ENCODE results near the gene STX16.
A peak's percentile ranks its signal among the peaks of the same experiment; 100 is the strongest.

The STX16 gene

GRCh38 chr20:58649288-58650180 lies 1.5 kb upstream of the STX16 start:
- no peaks in the 10 kb centered on the region for H3K36me3 ChIP-seq (ENCODE audit: control insufficient read depth, insufficient read depth, low read length, severe bottlenecking)
- H3K4me1 ChIP-seq (ENCODE audit: control insufficient read depth, insufficient read depth, low read length), result peaks cover 35% of the 10 kb centered on the region
- no peak for DNase-seq (ENCODE audit: low read depth)
- no peaks in the 10 kb centered on the region for H3K27me3 ChIP-seq (replicated peaks; ENCODE audit: control insufficient read depth, insufficient read depth, low read length)
- peak overlapping the region; percentile 100 for H3K9ac ChIP-seq (ENCODE audit: low read length)
- H3K9me3 ChIP-seq (ENCODE audit: control insufficient read depth, low read length), result no peaks in the 10 kb centered on the region
- H3K4me3 ChIP-seq (ENCODE audit: low read length), result peak overlapping the region; percentile 40

GRCh38 chr20:58650181-58650775 lies 805 bp upstream of the STX16 start:
- no peak for DNase-seq (ENCODE audit: low read depth)
- H3K9ac ChIP-seq (ENCODE audit: low read length), result peak overlapping the region; percentile 100
- H3K36me3 ChIP-seq (ENCODE audit: control insufficient read depth, insufficient read depth, low read length, severe bottlenecking), result no peaks in the 10 kb centered on the region
- H3K4me1 ChIP-seq (ENCODE audit: control insufficient read depth, insufficient read depth, low read length), result peaks cover 38% of the 10 kb centered on the region
- no peaks in the 10 kb centered on the region for H3K9me3 ChIP-seq (ENCODE audit: control insufficient read depth, low read length)
- H3K27me3 ChIP-seq (replicated peaks; ENCODE audit: control insufficient read depth, insufficient read depth, low read length), result no peaks in the 10 kb centered on the region
- H3K4me3 ChIP-seq (ENCODE audit: low read length), result peak overlapping the region; percentile 100

- no peaks in the 10 kb centered on the region for H3K27me3 ChIP-seq (replicated peaks; ENCODE audit: control insufficient read depth, insufficient read depth, low read length)
- DNase-seq (ENCODE audit: low read depth), result no peak
These were observed 469 bp downstream of the STX16 start for GRCh38 chr20:58651559-58651945.

GRCh38 chr20:58651946-58652605 lies 993 bp downstream of the STX16 start:
- Histone ChIP-seq H3K9ac (ENCODE audit: low read length) (peak overlapping the region; percentile 100), H3K4me3 (ENCODE audit: low read length) (peak overlapping the region; percentile 100), H3K27me3 (replicated peaks; ENCODE audit: control insufficient read depth, insufficient read depth, low read length) (no peaks in the 10 kb centered on the region), H3K9me3 (ENCODE audit: control insufficient read depth, low read length) (no peaks in the 10 kb centered on the region), H3K4me1 (ENCODE audit: control insufficient read depth, insufficient read depth, low read length) (peaks cover 43% of the 10 kb centered on the region), H3K36me3 (ENCODE audit: control insufficient read depth, insufficient read depth, low read length, severe bottlenecking) (no peaks in the 10 kb centered on the region)
- peak; percentile 78 for DNase-seq (ENCODE audit: low read depth)

More at GRCh38 chr20:58651559-58651945, 469 bp downstream of the STX16 start:
- H3K9ac ChIP-seq (ENCODE audit: low read length), result peak overlapping the region; percentile 100
- H3K4me3 ChIP-seq (ENCODE audit: low read length), result peak overlapping the region; percentile 100
- H3K9me3 ChIP-seq (ENCODE audit: control insufficient read depth, low read length), result no peaks in the 10 kb centered on the region
- H3K4me1 ChIP-seq (ENCODE audit: control insufficient read depth, insufficient read depth, low read length), result peaks cover 43% of the 10 kb centered on the region
- no peaks in the 10 kb centered on the region for H3K36me3 ChIP-seq (ENCODE audit: control insufficient read depth, insufficient read depth, low read length, severe bottlenecking)

DNA sequence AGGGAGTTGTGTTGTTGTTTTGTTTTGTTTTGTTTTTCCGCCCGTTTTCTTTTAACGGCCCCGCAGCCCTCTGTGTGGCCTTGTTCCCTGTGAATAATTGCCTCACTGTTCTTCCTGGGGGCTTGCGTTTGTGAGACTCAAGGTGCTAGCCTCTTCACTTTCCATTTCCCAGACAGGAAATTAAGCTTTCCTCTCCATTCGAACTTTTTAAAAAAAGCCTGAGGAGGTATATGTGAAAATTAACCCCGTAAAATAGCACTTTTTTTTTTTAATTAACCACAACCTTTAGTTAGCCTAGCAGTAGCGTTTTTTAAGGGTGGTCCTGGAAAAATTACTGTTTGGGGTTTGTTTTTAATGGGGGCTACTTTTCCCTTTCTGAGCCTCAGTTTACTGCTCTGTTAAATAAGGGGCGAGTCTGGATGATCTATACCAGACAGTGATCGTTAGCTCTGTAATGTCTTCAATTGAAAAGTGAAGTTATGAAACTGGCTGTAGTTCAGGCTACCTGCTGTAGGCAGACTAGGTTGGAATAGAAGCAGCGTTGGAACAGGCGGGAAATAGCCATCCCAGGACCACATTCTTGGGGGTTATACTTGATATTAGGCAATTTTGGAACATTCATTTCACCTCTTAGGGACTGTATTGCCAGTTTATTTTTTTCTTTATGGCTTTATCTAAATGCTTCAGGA lies 1.7 kb downstream of the STX16 start:
- Histone ChIP-seq H3K36me3 (ENCODE audit: control insufficient read depth, insufficient read depth, low read length, severe bottlenecking) (no peaks in the 10 kb centered on the region), H3K9ac (ENCODE audit: low read length) (peak overlapping the region; percentile 100), H3K4me3 (ENCODE audit: low read length) (peak overlapping the region; percentile 100), H3K4me1 (ENCODE audit: control insufficient read depth, insufficient read depth, low read length) (peaks cover 43% of the 10 kb centered on the region), H3K9me3 (ENCODE audit: control insufficient read depth, low read length) (no peaks in the 10 kb centered on the region), H3K27me3 (replicated peaks; ENCODE audit: control insufficient read depth, insufficient read depth, low read length) (no peaks in the 10 kb centered on the region)
- DNase-seq (ENCODE audit: low read depth), result peak; percentile 43

- Histone ChIP-seq H3K36me3 (ENCODE audit: control insufficient read depth, insufficient read depth, low read length, severe bottlenecking) (no peaks in the 10 kb centered on the region), H3K27me3 (replicated peaks; ENCODE audit: control insufficient read depth, insufficient read depth, low read length) (no peaks in the 10 kb centered on the region), H3K4me1 (ENCODE audit: control insufficient read depth, insufficient read depth, low read length) (peaks cover 53% of the 10 kb centered on the region), H3K9ac (ENCODE audit: low read length) (peak overlapping the region; percentile 100), H3K4me3 (ENCODE audit: low read length) (peak overlapping the region; percentile 100), H3K9me3 (ENCODE audit: control insufficient read depth, low read length) (no peaks in the 10 kb centered on the region)
- DNase-seq (ENCODE audit: low read depth), result no peak
These were observed 3.3 kb downstream of the STX16 start for GRCh38 chr20:58654337-58654736.

- peaks cover 53% of the 10 kb centered on the region for H3K4me1 ChIP-seq (ENCODE audit: control insufficient read depth, insufficient read depth, low read length)
- no peaks in the 10 kb centered on the region for H3K27me3 ChIP-seq (replicated peaks; ENCODE audit: control insufficient read depth, insufficient read depth, low read length)
- H3K9ac ChIP-seq (ENCODE audit: low read length), result peak overlapping the region; percentile 41
- peak overlapping the region; percentile 45 for H3K4me3 ChIP-seq (ENCODE audit: low read length)
- DNase-seq (ENCODE audit: low read depth), result no peak
- H3K36me3 ChIP-seq (ENCODE audit: control insufficient read depth, insufficient read depth, low read length, severe bottlenecking), result peaks cover 6% of the 10 kb centered on the region
- H3K9me3 ChIP-seq (ENCODE audit: control insufficient read depth, low read length), result no peaks in the 10 kb centered on the region
These were observed 4.4 kb downstream of the STX16 start for GRCh38 chr20:58655328-58656107.

DNA sequence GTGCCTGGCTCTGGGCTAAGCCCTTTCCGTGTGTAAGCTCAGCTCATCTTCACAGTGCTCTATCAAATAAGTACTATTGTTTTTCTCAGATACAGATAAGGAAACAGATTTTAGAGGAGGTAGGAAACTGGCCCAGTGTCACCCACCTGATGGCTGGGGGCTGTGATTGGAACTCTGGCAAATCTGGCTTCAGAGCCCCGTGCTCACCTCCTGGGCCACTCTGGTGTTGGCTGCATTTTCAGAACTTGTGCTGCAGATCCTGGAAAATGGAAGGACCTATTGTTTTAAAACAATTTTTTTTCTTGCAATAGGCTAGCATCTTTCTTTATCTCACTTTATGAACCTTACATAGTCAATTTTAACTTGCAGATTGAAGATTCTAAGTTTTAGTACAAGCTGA lies 5.7 kb downstream of the STX16 start:
- peak overlapping the region; percentile 19 for H3K9ac ChIP-seq (ENCODE audit: low read length)
- H3K9me3 ChIP-seq (ENCODE audit: control insufficient read depth, low read length), result no peaks in the 10 kb centered on the region
- H3K27me3 ChIP-seq (replicated peaks; ENCODE audit: control insufficient read depth, insufficient read depth, low read length), result no peaks in the 10 kb centered on the region
- peaks cover 15% of the 10 kb centered on the region for H3K36me3 ChIP-seq (ENCODE audit: control insufficient read depth, insufficient read depth, low read length, severe bottlenecking)
- peak overlapping the region; percentile 29 for H3K4me3 ChIP-seq (ENCODE audit: low read length)
- H3K4me1 ChIP-seq (ENCODE audit: control insufficient read depth, insufficient read depth, low read length), result peaks cover 53% of the 10 kb centered on the region
- DNase-seq (ENCODE audit: low read depth), result no peak

DNA sequence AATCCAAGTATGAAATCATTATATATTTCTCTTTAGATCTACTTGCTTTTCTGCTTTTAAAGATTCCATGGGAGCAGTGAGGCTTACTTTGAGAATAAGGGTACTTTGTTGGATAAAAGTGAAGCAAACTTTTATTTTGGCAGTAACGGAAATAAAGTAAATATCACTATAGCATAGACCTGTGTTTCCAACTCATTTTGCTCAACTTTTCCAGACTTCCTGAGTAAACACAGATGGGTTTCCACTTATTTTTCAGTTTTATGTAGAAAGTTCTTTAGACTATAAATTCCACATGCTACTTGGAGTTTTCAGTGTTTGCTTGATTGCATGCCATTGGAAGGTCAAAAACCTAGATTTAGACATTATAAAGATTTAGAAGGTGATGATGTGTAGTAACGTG lies 6.2 kb downstream of the STX16 start:
- Histone ChIP-seq H3K4me1 (ENCODE audit: control insufficient read depth, insufficient read depth, low read length) (peaks cover 53% of the 10 kb centered on the region), H3K4me3 (ENCODE audit: low read length) (peak overlapping the region; percentile 29), H3K27me3 (replicated peaks; ENCODE audit: control insufficient read depth, insufficient read depth, low read length) (no peaks in the 10 kb centered on the region), H3K36me3 (ENCODE audit: control insufficient read depth, insufficient read depth, low read length, severe bottlenecking) (peaks cover 19% of the 10 kb centered on the region), H3K9ac (ENCODE audit: low read length) (no peak overlapping the region), H3K9me3 (ENCODE audit: control insufficient read depth, low read length) (no peaks in the 10 kb centered on the region)
- DNase-seq (ENCODE audit: low read depth), result no peak

DNA sequence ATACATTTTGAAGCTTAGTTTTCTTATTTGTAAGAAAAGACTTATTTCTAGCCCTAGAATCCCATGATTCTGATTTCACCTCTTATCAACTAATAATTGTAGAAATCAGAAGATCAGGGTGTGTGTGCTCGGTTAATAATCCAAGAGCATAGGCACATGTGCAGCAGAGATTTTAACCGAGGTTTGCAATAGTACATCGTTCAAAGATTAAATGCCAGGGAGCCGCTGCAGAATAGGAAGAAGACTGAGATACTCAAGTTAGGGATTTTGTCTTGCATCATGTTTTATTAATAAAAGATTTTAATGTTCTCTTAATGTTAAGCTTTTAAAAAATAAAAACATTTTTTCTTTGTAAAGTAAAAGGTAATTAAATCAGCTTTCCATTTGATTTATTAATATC lies 6.9 kb downstream of the STX16 start:
- H3K4me3 ChIP-seq (ENCODE audit: low read length), result peak overlapping the region; percentile 25
- no peaks in the 10 kb centered on the region for H3K27me3 ChIP-seq (replicated peaks; ENCODE audit: control insufficient read depth, insufficient read depth, low read length)
- DNase-seq (ENCODE audit: low read depth), result no peak
- peaks cover 50% of the 10 kb centered on the region for H3K4me1 ChIP-seq (ENCODE audit: control insufficient read depth, insufficient read depth, low read length)
- H3K9me3 ChIP-seq (ENCODE audit: control insufficient read depth, low read length), result no peaks in the 10 kb centered on the region
- peaks cover 23% of the 10 kb centered on the region for H3K36me3 ChIP-seq (ENCODE audit: control insufficient read depth, insufficient read depth, low read length, severe bottlenecking)
- peak overlapping the region; percentile 27 for H3K9ac ChIP-seq (ENCODE audit: low read length)
